PC-3 (cell line): Measurements from ENCODE around the gene AWAT2. TPM values are rescaled to one million over a fixed set of nuclear protein-coding genes. Genes with fewer than 3 reads are reported as not detected.

Experiments
- ATAC-seq: fragments of 200-7000 bp; cut with Tn5 transposase; 2 replicates; pipeline ENCODE4 v1.9.1; 2020; ENCODE audit warnings: mild to moderate bottlenecking, moderate library complexity
- BruUV-seq: library from RNA; stranded (reverse); fragments of 400-500 nt; replicated peaks from 2 replicates; lab custom pipeline; 2021; lab: Mats Ljungman, UMichigan
- CTCF ChIA-PET: fragments of 300-600 bp; sonication (Branson Sonifier 250); formaldehyde crosslinking; loops from one replicate; lab custom pipeline; 2022; ENCODE audit warnings: antibody characterized with exemption; lab: Charles Lee
- POLR2A ChIA-PET: fragments of 300-600 bp; sonication (Branson Sonifier 250); formaldehyde crosslinking; loops from one replicate; lab custom pipeline; 2022; ENCODE audit warnings: antibody characterized with exemption; ENCODE audit not compliant: unreplicated experiment; lab: Charles Lee
- DNase-seq: peaks from one replicate; pipeline ENCODE4 v3.0.0-alpha.2; 2015
- H2AFZ ChIP-seq: fragments of 300-600 bp; sonication (generic); 2 replicates; pipeline ENCODE4 v1.6.0; 2016; ENCODE audit warnings: antibody characterized with exemption, low read length
- H3F3A ChIP-seq: fragments of 300-600 bp; sonication (generic); one replicate; pipeline ENCODE4 v1.6.0; 2017; ENCODE audit warnings: antibody characterized with exemption, low read length, control low read depth, mild to moderate bottlenecking; ENCODE audit not compliant: unreplicated experiment
- H3K27ac ChIP-seq: fragments of 300-600 bp; sonication (generic); 2 replicates; pipeline ENCODE4 v1.5.1; 2016; ENCODE audit warnings: mild to moderate bottlenecking, low read length
- H3K27me3 ChIP-seq: fragments of 300-600 bp; sonication (generic); 2 replicates; pipeline ENCODE4 v1.6.1; 2016; ENCODE audit warnings: low read length, mixed read lengths
- H3K36me3 ChIP-seq: fragments of 300-600 bp; sonication (generic); 2 replicates; pipeline ENCODE4 v1.6.1; 2016; ENCODE audit warnings: low read depth, mixed run types, low read length, mixed read lengths
- H3K4me1 ChIP-seq: fragments of 300-600 bp; sonication (generic); 2 replicates; pipeline ENCODE4 v1.5.1; 2016; ENCODE audit warnings: low read length; ENCODE audit not compliant: insufficient read depth
- H3K4me2 ChIP-seq: fragments of 300-600 bp; sonication (generic); 2 replicates; pipeline ENCODE4 v1.6.0; 2016; ENCODE audit warnings: low read length
- H3K4me3 ChIP-seq: fragments of 300-600 bp; sonication (generic); 2 replicates; pipeline ENCODE4 v1.5.1; 2016; ENCODE audit warnings: mild to moderate bottlenecking, low read length, mixed read lengths
- H3K79me2 ChIP-seq: fragments of 300-600 bp; sonication (generic); 2 replicates; pipeline ENCODE4 v1.6.1; 2017; ENCODE audit warnings: low read length, mixed read lengths
- H3K9ac ChIP-seq: fragments of 300-600 bp; sonication (generic); 2 replicates; pipeline ENCODE4 v1.6.0; 2016; ENCODE audit warnings: mild to moderate bottlenecking, low read length
- H3K9me2 ChIP-seq: fragments of 300-600 bp; sonication (generic); replicated peaks from 2 replicates; pipeline ENCODE4 v1.6.1; 2016; ENCODE audit warnings: mixed run types, low read length, mixed read lengths
- H3K9me3 ChIP-seq: fragments of 300-600 bp; sonication (generic); 2 replicates; pipeline ENCODE4 v1.6.1; 2016; ENCODE audit warnings: low read length, mixed read lengths
- H4K20me1 ChIP-seq: fragments of 300-600 bp; sonication (generic); 2 replicates; pipeline ENCODE4 v1.6.1; 2016; ENCODE audit warnings: low read length, mixed read lengths
- EZH2 ChIP-seq: fragments of 300-600 bp; sonication (generic); IDR thresholded peaks from one replicate; pipeline ENCODE4 v1.6.1; 2017; ENCODE audit warnings: antibody characterized with exemption, mild to moderate bottlenecking, low read length; ENCODE audit not compliant: unreplicated experiment
- EZH2phosphoT487 ChIP-seq: fragments of 300-600 bp; sonication (generic); IDR thresholded peaks from 2 replicates; pipeline ENCODE4 v1.6.1; 2018; ENCODE audit warnings: mild to moderate bottlenecking, antibody characterized with exemption, low read length, borderline replicate concordance
- intact Hi-C: fragments of 100-400 bp; cut with micrococcal nuclease; formaldehyde crosslinking; loops from 2 replicates; pipeline ENCODE4 v1.9.0; 2023
- total RNA-seq: library from RNA; depleted of rRNA; stranded (reverse); fragments of >200 nt; gene quantifications from 2 replicates; pipeline ENCODE4 v1.2.3, GENCODE V29; 2014
- TF ChIP-seq, protein P1 (sequence below): fragments of 300-600 bp; sonication (generic); conservative IDR thresholded peaks from 2 replicates; pipeline ENCODE4 v1.5.1; 2017; ENCODE audit warnings: antibody characterized with exemption, low read depth, mild to moderate bottlenecking, low read length

AWAT2 gene
- total RNA-seq, 1 experiment from 2014 or later: not detected

GRCh38 chrX:70026112-70026850 lies 23.5 kb downstream of the AWAT2 start:
- Histone ChIP-seq H3K9ac (no peak overlapping the region), H3K4me2 (no peak overlapping the region), H3K27me3 (no peaks in the 10 kb centered on the region), H3K27ac (no peak overlapping the region), H3K9me3 (no peaks in the 10 kb centered on the region), H2AFZ (no peak overlapping the region), H3K9me2 (no peaks in the 10 kb centered on the region), H3K4me1 (no peaks in the 10 kb centered on the region), H3K4me3 (no peak overlapping the region), H3K79me2 (no peaks in the 10 kb centered on the region), H3K36me3 (no peaks in the 10 kb centered on the region), H4K20me1 (no peaks in the 10 kb centered on the region), H3F3A (no peaks in the 10 kb centered on the region)
- DNase-seq (no peak), ATAC-seq (no peak)
- no peak for TF ChIP-seq EZH2phosphoT487
- TF ChIP-seq, protein P1, sequence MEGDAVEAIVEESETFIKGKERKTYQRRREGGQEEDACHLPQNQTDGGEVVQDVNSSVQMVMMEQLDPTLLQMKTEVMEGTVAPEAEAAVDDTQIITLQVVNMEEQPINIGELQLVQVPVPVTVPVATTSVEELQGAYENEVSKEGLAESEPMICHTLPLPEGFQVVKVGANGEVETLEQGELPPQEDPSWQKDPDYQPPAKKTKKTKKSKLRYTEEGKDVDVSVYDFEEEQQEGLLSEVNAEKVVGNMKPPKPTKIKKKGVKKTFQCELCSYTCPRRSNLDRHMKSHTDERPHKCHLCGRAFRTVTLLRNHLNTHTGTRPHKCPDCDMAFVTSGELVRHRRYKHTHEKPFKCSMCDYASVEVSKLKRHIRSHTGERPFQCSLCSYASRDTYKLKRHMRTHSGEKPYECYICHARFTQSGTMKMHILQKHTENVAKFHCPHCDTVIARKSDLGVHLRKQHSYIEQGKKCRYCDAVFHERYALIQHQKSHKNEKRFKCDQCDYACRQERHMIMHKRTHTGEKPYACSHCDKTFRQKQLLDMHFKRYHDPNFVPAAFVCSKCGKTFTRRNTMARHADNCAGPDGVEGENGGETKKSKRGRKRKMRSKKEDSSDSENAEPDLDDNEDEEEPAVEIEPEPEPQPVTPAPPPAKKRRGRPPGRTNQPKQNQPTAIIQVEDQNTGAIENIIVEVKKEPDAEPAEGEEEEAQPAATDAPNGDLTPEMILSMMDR: no peak
- TF ChIP-seq EZH2: no peak
- ChIA-PET POLR2A (no interaction called here), CTCF (no interaction called here)
- intact Hi-C loops: no loop called here
- no TSS peak for BruUV-seq

DNA sequence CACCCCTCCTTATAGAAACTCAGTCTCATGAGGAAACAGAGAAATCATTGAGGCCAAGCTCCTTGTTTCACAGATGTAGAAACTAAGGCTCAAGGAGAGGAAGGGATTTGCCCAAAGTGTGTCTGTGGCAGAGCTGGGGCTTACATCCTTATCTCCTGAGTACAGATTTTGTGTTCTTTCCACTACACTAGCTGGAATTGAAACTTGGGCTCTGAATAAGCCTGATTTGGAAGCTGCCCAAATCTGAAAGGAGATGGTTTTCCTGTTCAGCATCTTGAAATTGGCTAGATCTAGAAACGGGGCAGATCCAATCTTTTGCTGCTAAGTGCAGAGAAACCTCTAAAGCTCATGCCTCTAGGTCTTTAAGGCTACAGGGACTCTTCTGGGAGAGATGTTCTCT lies 24.3 kb downstream of the AWAT2 start:
- H3F3A ChIP-seq: no peaks in the 10 kb centered on the region
- no peak overlapping the region for H2AFZ ChIP-seq
- no peak for DNase-seq
- H3K4me2 ChIP-seq: no peak overlapping the region
- no peaks in the 10 kb centered on the region for H3K9me2 ChIP-seq
- no peaks in the 10 kb centered on the region for H3K27me3 ChIP-seq
- no peaks in the 10 kb centered on the region for H3K36me3 ChIP-seq
- no peak overlapping the region for H3K4me3 ChIP-seq
- TF ChIP-seq EZH2 (no peak), EZH2phosphoT487 (no peak)
- TF ChIP-seq, protein P1: no peak
- intact Hi-C loops: no loop called here
- ChIA-PET CTCF (no interaction called here), POLR2A (no interaction called here)
- BruUV-seq: no TSS peak
- no peak for ATAC-seq
- no peaks in the 10 kb centered on the region for H3K9me3 ChIP-seq
- no peak overlapping the region for H3K27ac ChIP-seq
- H3K79me2 ChIP-seq: no peaks in the 10 kb centered on the region
- no peaks in the 10 kb centered on the region for H3K4me1 ChIP-seq
- H4K20me1 ChIP-seq: no peaks in the 10 kb centered on the region
- H3K9ac ChIP-seq: no peak overlapping the region

DNA sequence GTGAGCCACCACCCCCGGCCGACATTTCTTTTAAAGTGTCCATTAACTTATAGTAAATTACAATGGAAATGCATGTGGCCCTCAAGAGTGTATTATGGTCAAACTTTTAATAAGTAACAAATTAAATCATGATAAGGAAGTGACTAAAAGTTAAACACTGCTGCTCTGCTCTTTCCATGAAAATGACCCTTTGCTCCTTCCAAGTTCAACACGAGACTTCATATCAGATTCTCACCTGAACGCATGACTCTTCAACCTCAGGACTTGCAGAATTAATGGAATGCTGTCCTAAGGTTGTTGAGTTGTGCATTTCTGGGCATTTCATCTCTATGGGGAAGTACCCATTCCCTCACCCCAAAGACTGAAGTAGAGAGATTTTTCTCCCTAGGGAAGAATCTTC lies 27.1 kb downstream of the AWAT2 start:
- Histone ChIP-seq H3K4me1 (no peaks in the 10 kb centered on the region), H3K9ac (no peak overlapping the region), H3K9me3 (no peaks in the 10 kb centered on the region), H4K20me1 (no peaks in the 10 kb centered on the region), H3K4me3 (no peak overlapping the region), H3K9me2 (no peaks in the 10 kb centered on the region), H3K27me3 (no peaks in the 10 kb centered on the region), H2AFZ (no peak overlapping the region), H3K27ac (no peak overlapping the region), H3K79me2 (no peaks in the 10 kb centered on the region), H3K4me2 (no peak overlapping the region), H3K36me3 (no peaks in the 10 kb centered on the region), H3F3A (no peaks in the 10 kb centered on the region)
- ChIA-PET CTCF (no interaction called here), POLR2A (no interaction called here)
- no TSS peak for BruUV-seq
- no peak for ATAC-seq
- intact Hi-C loops: no loop called here
- no peak for DNase-seq
- TF ChIP-seq EZH2phosphoT487 (no peak), EZH2 (no peak)
- TF ChIP-seq, protein P1: no peak
